Peyer's patch (tissue), 4 donors: ENCODE measurements around the gene CWC27.

Source experiments
- POLR2A ChIP-seq, 2 donors: fragments of 450-650 bp; IDR thresholded peaks; one replicate each; pipeline ENCODE4 v1.5.1; 2017; ENCODE audit warnings: antibody characterized with exemption in 2 of 2, mild to moderate bottlenecking in 2 of 2, moderate library complexity in 2 of 2
- TF ChIP-seq, protein P1 (sequence below), 6 experiments: fragments of 450-650 bp in 4 of 6; fragments of 200-600 bp in 2 of 6; sonication (generic) in 1 of 6; IDR thresholded peaks; one replicate each; pipeline ENCODE4 v1.5.1; 2017 to 2019; ENCODE audit warnings: antibody characterized with exemption in 6 of 6, mild to moderate bottlenecking in 3 of 6, moderate library complexity in 1 of 6

DNA sequence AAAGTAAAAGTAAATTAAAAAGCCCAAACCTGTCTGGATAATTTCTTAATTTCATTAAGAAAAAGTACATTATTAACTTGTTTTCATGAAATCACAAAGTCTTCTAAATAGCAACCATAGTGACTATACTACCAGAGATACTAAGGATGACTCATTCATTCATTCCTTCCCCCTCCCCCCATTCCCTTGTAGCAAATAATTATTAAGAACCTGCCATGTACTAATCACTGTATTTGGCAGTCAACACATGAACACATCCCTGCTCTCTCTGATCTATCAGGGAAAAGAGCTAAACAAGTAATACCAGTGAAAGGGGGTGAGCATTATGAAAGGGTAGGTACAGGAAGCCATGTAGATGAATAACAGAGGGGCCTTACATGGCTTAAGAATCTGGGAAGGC, 203.9 kb downstream of the CWC27 start:
- TF ChIP-seq, protein P1, sequence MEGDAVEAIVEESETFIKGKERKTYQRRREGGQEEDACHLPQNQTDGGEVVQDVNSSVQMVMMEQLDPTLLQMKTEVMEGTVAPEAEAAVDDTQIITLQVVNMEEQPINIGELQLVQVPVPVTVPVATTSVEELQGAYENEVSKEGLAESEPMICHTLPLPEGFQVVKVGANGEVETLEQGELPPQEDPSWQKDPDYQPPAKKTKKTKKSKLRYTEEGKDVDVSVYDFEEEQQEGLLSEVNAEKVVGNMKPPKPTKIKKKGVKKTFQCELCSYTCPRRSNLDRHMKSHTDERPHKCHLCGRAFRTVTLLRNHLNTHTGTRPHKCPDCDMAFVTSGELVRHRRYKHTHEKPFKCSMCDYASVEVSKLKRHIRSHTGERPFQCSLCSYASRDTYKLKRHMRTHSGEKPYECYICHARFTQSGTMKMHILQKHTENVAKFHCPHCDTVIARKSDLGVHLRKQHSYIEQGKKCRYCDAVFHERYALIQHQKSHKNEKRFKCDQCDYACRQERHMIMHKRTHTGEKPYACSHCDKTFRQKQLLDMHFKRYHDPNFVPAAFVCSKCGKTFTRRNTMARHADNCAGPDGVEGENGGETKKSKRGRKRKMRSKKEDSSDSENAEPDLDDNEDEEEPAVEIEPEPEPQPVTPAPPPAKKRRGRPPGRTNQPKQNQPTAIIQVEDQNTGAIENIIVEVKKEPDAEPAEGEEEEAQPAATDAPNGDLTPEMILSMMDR (IDR thresholded peaks at IDR 0.05), result no peak
- no peak for TF ChIP-seq POLR2A (IDR thresholded peaks at IDR 0.05)
